ENCODE results near the gene COPS9.

The COPS9 gene

GRCh38 chr2:240132651-240132980 is 3.5 kb downstream of the COPS9 start:
- no peak for DNase-seq

- DNase-seq, result no peak
Measured at GRCh38 chr2:240131941-240132650, 4.0 kb downstream of the COPS9 start.

GRCh38 chr2:240131296-240131695 is 4.8 kb downstream of the COPS9 start:
- no peak for DNase-seq

- no peak for DNase-seq
Measured at GRCh38 chr2:240130393-240131195, 5.5 kb downstream of the COPS9 start.

- no peak for DNase-seq
Measured at GRCh38 chr2:240129731-240130392, 6.2 kb downstream of the COPS9 start.

- DNase-seq, result no peak
Measured at GRCh38 chr2:240129311-240129710, 6.8 kb downstream of the COPS9 start.

- DNase-seq, result no peak
Measured at GRCh38 chr2:240128608-240129145, 7.4 kb downstream of the COPS9 start.

GRCh38 chr2:240127911-240128607 is 8.0 kb downstream of the COPS9 start:
- DNase-seq, result no peak

- DNase-seq, result no peak
Measured at GRCh38 chr2:240127191-240127750, 8.8 kb downstream of the COPS9 start.

- DNase-seq, result no peak
Measured at GRCh38 chr2:240126731-240127130, 9.4 kb downstream of the COPS9 start.

GRCh38 chr2:240125742-240126141 is 10.4 kb downstream of the COPS9 start:
- DNase-seq, result no peak

GRCh38 chr2:240124651-240125030 is 11.5 kb downstream of the COPS9 start:
- no peak for DNase-seq

- DNase-seq, result no peak
Measured at GRCh38 chr2:240123821-240124650, 12.1 kb downstream of the COPS9 start.

GRCh38 chr2:240121675-240122074 is 14.4 kb downstream of the COPS9 start:
- no peak for DNase-seq

GRCh38 chr2:240121190-240121589 is 14.9 kb downstream of the COPS9 start:
- no peak for DNase-seq

GRCh38 chr2:240114233-240114632 is 21.9 kb downstream of the COPS9 start:
- no peak for DNase-seq

GRCh38 chr2:240112914-240113690 is 23.0 kb downstream of the COPS9 start:
- no peak for DNase-seq

- DNase-seq, result no peak
Measured at GRCh38 chr2:240111253-240111652, 24.9 kb downstream of the COPS9 start.

GRCh38 chr2:240109386-240109785 is 26.7 kb downstream of the COPS9 start:
- DNase-seq, result no peak

- no peak for DNase-seq
Measured at GRCh38 chr2:240107477-240107796, 28.7 kb downstream of the COPS9 start.

Data from CD4-positive, alpha-beta T cell treated with Interferon alpha-2 for 1 hour (primary cell).